HG03196 (cell line): ENCODE data around the gene NUTF2.
"Not testable (repeated sequence)": the region's sequence is repeated elsewhere in the genome, so short reads cannot be mapped to it uniquely, and the experiment has no call there.

ENCODE experiments used
- ATAC-seq: cut with Tn5 transposase; IDR thresholded peaks from one replicate; pipeline ENCODE4 v1.9.1; 2021; ENCODE audit not compliant: unreplicated experiment

The NUTF2 gene

DNA sequence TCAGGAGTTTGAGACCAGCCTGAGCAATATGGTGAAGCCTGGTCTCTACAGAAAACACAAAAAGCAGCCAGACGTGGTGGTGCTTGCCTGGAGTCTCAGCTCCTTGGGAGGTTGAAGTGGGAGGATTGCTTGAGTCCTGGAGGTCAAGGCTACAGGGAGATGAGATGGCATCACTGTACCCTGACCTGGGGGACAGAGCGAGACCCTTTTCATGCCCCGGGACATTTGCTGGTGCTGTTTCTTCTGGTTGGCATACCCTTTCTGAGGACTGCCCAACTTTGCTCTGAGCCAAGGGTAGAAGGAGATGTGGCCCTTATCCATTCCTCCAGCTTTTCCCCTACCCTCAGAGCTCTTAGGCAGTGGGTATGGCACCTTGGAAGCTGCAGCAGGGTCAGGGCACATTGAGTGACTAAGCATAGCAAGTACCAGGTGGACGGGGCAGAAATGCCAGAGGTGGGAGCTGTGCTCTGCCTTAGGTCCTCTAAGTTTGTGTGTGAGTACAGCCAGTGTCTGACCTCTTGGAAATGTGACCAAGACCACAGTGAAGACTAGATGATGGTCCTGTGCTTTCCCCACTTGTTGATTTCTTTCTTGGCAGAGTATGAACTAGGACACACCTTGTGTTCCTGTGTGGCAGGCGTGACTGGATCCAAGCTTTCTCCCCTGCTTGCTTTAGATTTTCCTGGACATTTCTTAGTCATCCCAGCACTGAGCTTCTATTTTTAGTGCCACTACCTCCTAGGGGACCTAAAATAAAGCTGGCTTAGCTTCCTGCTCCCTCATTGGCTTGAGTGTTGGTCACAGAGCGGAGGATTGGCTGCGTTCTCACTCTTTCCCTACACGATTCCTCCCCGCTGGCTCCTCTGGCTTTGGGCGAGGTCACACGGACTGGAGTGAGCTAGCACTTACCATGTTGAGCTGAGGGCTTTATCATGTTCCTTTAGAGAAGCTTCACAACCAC lies 16.2 kb downstream of the NUTF2 start:
- no peak for ATAC-seq

- ATAC-seq: not testable (repeated sequence)
These were observed 17.3 kb downstream of the NUTF2 start for GRCh38 chr16:67864044-67864443.

- no peak for ATAC-seq
These were observed 17.9 kb downstream of the NUTF2 start for GRCh38 chr16:67864594-67864993.

GRCh38 chr16:67865318-67865717 lies 18.6 kb downstream of the NUTF2 start:
- ATAC-seq: no peak

DNA sequence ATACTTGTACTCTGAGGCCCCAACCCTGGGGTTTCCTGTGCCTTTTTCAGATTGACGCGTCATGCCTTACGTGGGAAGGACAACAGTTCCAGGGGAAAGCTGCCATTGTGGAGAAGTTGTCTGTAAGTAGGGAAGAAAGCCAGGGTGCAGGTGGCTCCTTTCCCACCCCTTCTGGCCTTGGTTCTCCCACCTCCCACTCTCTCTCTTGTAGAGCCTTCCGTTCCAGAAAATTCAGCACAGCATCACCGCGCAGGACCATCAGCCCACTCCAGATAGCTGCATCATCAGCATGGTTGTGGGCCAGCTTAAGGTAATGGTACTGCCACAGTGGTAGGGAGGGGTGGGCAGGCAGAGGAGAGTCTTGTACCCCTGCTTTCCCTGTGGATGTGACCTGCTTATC lies 21.6 kb downstream of the NUTF2 start:
- ATAC-seq: no peak

DNA sequence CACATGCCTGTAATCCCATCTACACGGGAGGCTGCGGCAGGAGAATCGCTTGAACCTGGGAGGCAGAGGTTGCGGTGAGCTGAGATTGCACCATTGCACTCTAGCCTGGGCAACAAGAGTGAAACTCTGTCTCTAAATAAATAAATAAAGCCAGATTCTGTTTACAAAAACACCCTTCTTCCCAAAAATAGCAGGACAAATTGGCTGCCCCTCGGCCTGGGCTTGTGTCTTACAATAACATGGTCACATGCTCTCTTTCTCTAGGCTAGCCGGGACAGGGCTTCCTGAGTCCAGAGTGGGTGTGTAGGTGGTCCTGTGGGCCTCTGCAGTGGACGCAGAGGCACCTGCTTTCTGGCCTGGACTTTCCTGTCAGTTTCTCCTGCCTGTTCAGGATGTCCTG lies 22.9 kb downstream of the NUTF2 start:
- no peak for ATAC-seq

DNA sequence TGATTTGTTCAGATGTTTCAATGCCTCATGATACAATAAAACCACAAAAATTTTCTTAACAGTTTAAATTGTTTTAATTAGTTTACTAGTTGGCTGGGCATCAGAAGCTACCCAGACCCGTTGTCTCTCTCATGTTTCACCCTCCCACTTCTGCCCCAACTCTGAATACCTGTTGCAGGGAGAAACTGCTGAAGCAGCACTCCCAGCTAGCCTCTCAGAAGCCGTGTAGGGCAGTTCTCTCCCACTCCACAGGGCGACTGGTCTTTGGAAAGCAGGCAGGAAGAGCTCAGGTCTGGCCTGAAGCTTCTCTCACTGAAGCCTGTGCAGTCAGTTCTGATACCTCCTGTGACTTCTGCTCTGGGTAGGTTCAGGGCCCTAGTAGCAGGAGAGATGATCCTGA lies 24.5 kb downstream of the NUTF2 start:
- ATAC-seq: no peak

DNA sequence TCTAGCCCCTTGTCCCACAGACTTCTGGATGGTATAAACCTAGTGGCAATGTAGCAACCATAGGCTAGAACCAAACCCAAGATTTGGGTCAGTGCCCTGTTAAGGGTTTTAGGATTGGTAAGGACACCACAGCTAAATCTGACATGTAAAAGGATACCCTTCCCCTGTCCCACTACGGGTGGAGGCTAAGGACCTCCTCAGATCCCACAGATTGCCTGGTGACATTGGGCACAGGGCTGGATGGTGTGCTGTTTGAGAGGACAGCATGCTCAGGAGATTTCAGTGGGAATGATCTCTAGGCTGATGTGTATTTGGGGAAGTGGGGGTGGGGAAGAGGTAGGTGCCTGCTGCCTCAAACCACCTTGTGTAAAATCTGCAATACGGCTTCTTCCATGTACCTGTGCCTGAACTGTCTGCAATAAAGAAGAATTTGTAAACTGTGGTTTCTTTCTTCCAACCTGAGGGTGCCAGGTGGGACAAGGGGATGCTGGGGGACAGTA lies 25.4 kb downstream of the NUTF2 start:
- ATAC-seq: no peak

GRCh38 chr16:67872631-67873434 lies 26.1 kb downstream of the NUTF2 start, which contains the start of gene EDC4:
EDC4 (plus strand) TSS chr16:67873052; CDS start chr16:67873262, 210 bp downstream.
- peak; percentile 69 for ATAC-seq

DNA sequence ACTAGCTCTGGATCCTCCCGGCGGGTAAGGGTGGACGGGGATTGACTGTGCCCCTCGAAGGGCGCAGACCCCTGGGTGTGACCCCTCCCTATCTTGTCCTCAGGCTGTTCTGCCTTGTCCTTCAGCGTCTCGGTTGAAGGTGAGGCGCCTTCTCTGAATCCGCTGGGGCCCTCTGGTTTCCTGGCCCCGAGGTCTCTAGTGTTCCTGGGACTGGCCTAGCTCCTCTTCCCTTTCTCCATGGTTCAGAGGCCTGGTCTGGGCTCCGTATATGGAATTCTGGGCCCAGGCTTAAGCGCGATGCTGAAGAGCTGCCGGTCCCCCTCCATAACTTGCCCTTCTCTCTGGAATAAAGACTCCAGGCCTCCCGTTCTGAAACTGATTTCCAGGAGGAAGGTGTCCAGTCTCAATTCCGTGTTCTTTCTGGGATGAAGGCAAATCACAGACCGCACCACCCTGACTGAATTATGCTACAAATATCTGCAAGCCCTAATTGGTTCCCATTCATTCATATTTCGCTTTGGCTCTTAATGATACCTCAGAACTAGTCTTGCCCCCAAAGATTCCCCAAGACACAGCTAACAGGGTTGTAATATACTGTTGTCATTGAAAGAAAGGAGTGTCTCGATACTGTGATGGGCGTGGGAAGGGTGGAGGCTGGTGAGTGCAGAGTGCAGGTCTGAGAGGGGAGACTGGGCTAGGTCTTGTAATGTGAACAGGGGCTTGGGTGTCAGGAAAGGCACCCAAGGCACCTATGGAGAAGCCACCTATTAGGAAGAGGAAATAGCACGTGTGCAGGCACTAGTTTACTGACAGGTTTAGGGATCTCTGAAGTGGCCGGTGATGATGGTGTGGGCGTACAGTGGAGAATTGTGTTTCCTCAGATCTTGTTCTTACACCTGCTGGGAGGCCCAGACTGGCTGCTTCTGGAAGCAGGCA lies 27.0 kb downstream of the NUTF2 start:
- peak; percentile 5 for ATAC-seq

DNA sequence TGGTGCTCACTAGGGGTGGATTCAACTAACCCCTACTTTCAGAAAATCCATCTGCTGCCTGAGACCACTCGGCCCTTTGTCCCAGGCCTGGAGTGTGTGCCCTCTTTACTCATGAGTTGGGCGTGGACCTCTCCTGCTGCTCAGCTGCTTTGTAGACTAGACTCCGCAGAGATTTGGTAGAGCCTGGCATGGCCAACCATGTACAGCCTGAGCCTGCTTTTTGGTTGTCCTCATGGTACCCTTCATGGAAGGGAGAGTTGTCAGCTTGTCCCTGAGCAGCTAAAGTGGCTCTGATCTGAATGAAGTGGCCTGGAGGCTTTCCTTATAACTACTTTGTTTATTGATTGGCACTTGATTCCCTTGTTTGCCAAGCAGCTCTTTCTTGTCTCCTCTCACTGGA lies 27.6 kb downstream of the NUTF2 start:
- ATAC-seq: no peak

- ATAC-seq: no peak
These were observed 30.3 kb downstream of the NUTF2 start for GRCh38 chr16:67877064-67877463.

- no peak for ATAC-seq
These were observed 31.5 kb downstream of the NUTF2 start for GRCh38 chr16:67878232-67878631.

DNA sequence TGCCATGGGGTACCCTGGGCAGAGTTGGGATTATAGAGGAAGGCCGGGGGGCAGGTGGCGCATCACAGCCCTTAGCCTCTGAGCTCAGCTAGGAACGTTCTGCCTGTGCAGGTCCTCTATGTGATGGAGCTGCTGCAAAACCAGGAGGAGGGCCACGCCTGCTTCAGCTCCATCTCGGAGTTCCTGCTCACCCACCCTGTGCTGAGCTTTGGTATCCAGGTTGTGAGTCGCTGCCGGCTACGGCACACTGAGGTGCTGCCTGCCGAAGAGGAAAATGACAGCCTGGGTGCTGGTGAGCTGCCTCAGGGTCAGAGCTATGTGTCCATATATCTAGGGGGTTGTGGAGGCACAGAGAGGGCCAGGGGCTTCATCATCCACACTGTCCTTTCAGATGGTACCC lies 32.1 kb downstream of the NUTF2 start:
- ATAC-seq: no peak

- no peak for ATAC-seq
These were observed 32.7 kb downstream of the NUTF2 start for GRCh38 chr16:67879462-67879861.

GRCh38 chr16:67879936-67880335 lies 33.2 kb downstream of the NUTF2 start:
- no peak for ATAC-seq

- ATAC-seq: no peak
These were observed 33.9 kb downstream of the NUTF2 start for GRCh38 chr16:67880584-67880983.

- no peak for ATAC-seq
These were observed 35.0 kb downstream of the NUTF2 start for GRCh38 chr16:67881621-67882161.

DNA sequence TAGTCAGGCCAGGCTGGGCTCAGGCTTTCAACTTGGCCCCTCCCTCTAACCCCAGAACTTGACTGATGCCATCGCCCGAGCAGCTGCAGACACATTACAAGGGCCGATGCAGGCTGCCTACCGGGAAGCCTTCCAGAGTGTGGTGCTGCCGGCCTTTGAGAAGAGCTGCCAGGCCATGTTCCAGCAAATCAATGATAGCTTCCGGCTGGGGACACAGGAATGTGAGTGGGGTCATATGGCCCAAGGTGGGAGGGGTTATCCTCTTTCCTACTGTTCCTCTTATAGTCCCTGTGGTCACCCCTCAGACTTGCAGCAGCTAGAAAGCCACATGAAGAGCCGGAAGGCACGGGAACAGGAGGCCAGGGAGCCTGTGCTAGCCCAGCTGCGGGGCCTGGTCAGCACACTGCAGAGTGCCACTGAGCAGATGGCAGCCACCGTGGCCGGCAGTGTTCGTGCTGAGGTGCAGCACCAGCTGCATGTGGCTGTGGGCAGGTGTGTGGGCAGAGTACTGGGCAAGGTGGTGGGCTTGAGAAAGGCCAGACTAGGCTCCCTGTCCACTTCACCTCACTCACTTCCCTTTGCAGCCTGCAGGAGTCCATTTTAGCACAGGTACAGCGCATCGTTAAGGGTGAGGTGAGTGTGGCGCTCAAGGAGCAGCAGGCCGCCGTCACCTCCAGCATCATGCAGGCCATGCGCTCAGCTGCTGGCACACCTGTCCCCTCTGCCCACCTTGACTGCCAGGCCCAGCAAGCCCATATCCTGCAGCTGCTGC lies 35.8 kb downstream of the NUTF2 start:
- ATAC-seq: no peak
